GM12878 (cell line): ENCODE results near the gene BICDL2. TPM values are rescaled to one million over a fixed set of nuclear protein-coding genes. Genes with fewer than 3 reads are reported as not detected.

ENCODE experiments used
- CREB1 ChIP-seq: IDR thresholded peaks from 2 replicates; pipeline ENCODE4 v1.6.1; 2012; ENCODE audit warnings: low read depth, mild to moderate bottlenecking, inconsistent platforms
- FOXM1 ChIP-seq: IDR thresholded peaks from 2 replicates; pipeline ENCODE4 v1.6.1; 2012; ENCODE audit warnings: low read depth, mild to moderate bottlenecking, inconsistent platforms, low read length, moderate library complexity
- GABPA ChIP-seq: IDR thresholded peaks from 2 replicates; pipeline ENCODE4 v1.6.1; 2014; ENCODE audit warnings: antibody characterized with exemption, low read depth, mild to moderate bottlenecking, inconsistent platforms
- KAT2A ChIP-seq: conservative IDR thresholded peaks from 2 replicates; pipeline ENCODE4 v1.6.1; 2011; ENCODE audit warnings: low read depth, low read length; ENCODE audit not compliant: control insufficient read depth
- KLF5 ChIP-seq: fragments of 450-650 bp; IDR thresholded peaks from 2 replicates; pipeline ENCODE4 v1.6.1; 2014; ENCODE audit warnings: mild to moderate bottlenecking; ENCODE audit not compliant: partially characterized antibody
- MXI1 ChIP-seq: fragments of 150-350 bp; IDR thresholded peaks from 2 replicates; pipeline ENCODE4 v1.6.1; 2011; ENCODE audit warnings: low read depth, mild to moderate bottlenecking, inconsistent platforms, low read length, improper control_type of control experiment
- NR2C2 ChIP-seq: IDR thresholded peaks from 2 replicates; pipeline ENCODE4 v1.6.1; 2011; ENCODE audit warnings: borderline replicate concordance, low read depth; ENCODE audit not compliant: control insufficient read depth, insufficient read length
- SIN3A ChIP-seq: IDR thresholded peaks from 2 replicates; pipeline ENCODE4 v1.6.1; 2012; ENCODE audit warnings: low read depth, low read length, improper control_type of control experiment
- SRF ChIP-seq, 2 experiments: IDR thresholded peaks; 2 replicates each; pipeline ENCODE4 v1.6.1; 2011; ENCODE audit warnings: low read depth in 2 of 2, low read length in 2 of 2, mild to moderate bottlenecking in 1 of 2, moderate library complexity in 1 of 2
- TAF1 ChIP-seq: IDR thresholded peaks from 2 replicates; pipeline ENCODE4 v1.6.1; 2011; ENCODE audit warnings: mild to moderate bottlenecking, low read depth, low read length, borderline replicate concordance
- TARDBP ChIP-seq: IDR thresholded peaks from 2 replicates; pipeline ENCODE4 v1.6.1; 2016; ENCODE audit warnings: borderline replicate concordance
- TCF3 ChIP-seq: IDR thresholded peaks from 2 replicates; pipeline ENCODE4 v1.6.1; 2012; ENCODE audit warnings: low read depth, mild to moderate bottlenecking, low read length, borderline replicate concordance; ENCODE audit not compliant: insufficient read depth
- USF2 ChIP-seq: IDR thresholded peaks from 2 replicates; pipeline ENCODE4 v1.6.1; 2011; ENCODE audit warnings: low read depth, low read length, improper control_type of control experiment, borderline replicate concordance
- ZBTB11 ChIP-seq: fragments of 450-650 bp; formaldehyde crosslinking; IDR thresholded peaks from 2 replicates; pipeline ENCODE4 v1.5.0; 2022; ENCODE audit warnings: mild to moderate bottlenecking, missing genetic modification characterization
- ZSCAN29 ChIP-seq: fragments of 450-650 bp; IDR thresholded peaks from 2 replicates; pipeline ENCODE4 v1.6.1; 2017; ENCODE audit warnings: mild to moderate bottlenecking, moderate library complexity
- ZZZ3 ChIP-seq: IDR thresholded peaks from 2 replicates; pipeline ENCODE4 v1.6.1; 2011; ENCODE audit warnings: low read depth; ENCODE audit not compliant: control insufficient read depth, insufficient read length
- polyA plus RNA-seq, 11 experiments: library from polyadenylated mRNA; depleted of rRNA in 4 of 11; unstranded in 6 of 11; stranded (reverse) in 5 of 11; fragments of >200 nt; fragmentation: Nextera tagmentation in 4 of 11; fragmentation: Illumina TruSeq in 1 of 11; extraction: Ambion mirVana in 4 of 11; extraction: Trizol in 1 of 11; gene quantifications; 1 replicate in 1 of 11; 2 replicates in 10 of 11; pipeline versions ENCODE4 v1.2.1 to v1.2.3, GENCODE V29; 2011 to 2016; ENCODE audit warnings: inconsistent platforms in 2 of 11, missing spikeins in 2 of 11, low read depth in 1 of 11
- total RNA-seq, 4 experiments: library from RNA; depleted of rRNA in 3 of 4; stranded (reverse); fragments of >200 nt in 3 of 4; fragmentation: Illumina TruSeq in 1 of 4; extraction: Trizol in 1 of 4; gene quantifications; 2 replicates each; pipeline versions ENCODE4 v1.2.1 to v1.2.3, GENCODE V29; 2013 to 2021
- TF ChIP-seq, protein P1 (sequence below): fragments of 450-650 bp; IDR thresholded peaks from 2 replicates; pipeline ENCODE4 v1.6.1; 2017; ENCODE audit warnings: mild to moderate bottlenecking, moderate library complexity
- TF ChIP-seq, protein P2 (sequence below): IDR thresholded peaks from 2 replicates; pipeline ENCODE4 v1.6.1; 2011; ENCODE audit warnings: low read depth, mild to moderate bottlenecking, low read length, moderate library complexity, borderline replicate concordance; ENCODE audit errors: extremely low read depth
- TF ChIP-seq, protein P3 (sequence below): fragments of 450-650 bp; IDR thresholded peaks from 2 replicates; pipeline ENCODE4 v1.6.1; 2016; ENCODE audit warnings: mild to moderate bottlenecking

Gene BICDL2
- total and polyA plus RNA-seq, 10 of the 15 experiments (the other 5 are each of a cell fraction or from before 2014, with no cell fraction given): not detected

DNA sequence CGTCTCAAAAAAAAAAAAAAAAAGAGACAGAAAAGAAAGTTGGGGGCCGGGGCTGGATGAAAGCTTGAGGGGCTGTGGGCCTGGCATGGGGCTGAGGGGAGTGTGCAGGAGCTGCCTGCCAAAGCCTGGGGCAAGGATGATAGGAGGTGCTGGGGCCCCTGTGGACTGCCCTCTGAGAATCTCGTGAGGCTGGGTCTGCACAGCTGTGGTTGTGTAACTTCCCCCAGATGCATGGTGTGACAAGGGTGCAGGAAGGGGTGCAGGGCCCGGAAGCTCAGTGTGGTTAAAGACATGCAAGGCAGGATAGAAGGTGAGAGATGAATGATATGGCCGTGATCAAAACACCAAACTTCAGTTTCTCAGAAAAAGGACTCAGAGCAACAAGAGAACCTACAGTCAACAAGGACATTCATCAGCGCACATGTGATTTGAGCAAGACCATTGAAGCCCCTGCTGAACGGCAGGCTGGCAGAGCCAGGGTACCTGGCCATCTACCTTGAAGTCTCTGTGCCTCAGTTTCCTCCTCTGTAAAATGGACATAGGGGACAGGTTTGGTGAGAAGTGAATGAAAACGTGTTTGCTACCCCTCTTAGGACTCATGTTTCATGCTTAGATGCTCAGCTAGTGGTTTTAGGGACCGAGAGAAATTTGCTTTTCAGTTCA, 38.2 kb upstream of the BICDL2 start (continued):
- TF ChIP-seq ZBTB11 (CRISPR knock-in tag) (no peak), TARDBP (no peak; the same call in 1 of the 2 replicates), TAF1 (peak; percentile 44; the same call in 1 of the 2 replicates), TCF3 (peak; percentile 92), CREB1 (0 out of 2 replicates have a peak, but pooled peaks have one; percentile 32), KLF5 (no peak), SIN3A (no peak), NR2C2 (no peak), KAT2A (no peak), FOXM1 (peak; percentile 56; the same call in 1 of the 2 replicates), ZSCAN29 (no peak), USF2 (no peak), SRF (IDR thresholded peaks at IDR 0.05; ENCODE audit: low read depth in 2 of 2, low read length in 2 of 2) (no peak), ZZZ3 (no peak), GABPA (no peak), MXI1 (no peak)
- TF ChIP-seq, protein P1, sequence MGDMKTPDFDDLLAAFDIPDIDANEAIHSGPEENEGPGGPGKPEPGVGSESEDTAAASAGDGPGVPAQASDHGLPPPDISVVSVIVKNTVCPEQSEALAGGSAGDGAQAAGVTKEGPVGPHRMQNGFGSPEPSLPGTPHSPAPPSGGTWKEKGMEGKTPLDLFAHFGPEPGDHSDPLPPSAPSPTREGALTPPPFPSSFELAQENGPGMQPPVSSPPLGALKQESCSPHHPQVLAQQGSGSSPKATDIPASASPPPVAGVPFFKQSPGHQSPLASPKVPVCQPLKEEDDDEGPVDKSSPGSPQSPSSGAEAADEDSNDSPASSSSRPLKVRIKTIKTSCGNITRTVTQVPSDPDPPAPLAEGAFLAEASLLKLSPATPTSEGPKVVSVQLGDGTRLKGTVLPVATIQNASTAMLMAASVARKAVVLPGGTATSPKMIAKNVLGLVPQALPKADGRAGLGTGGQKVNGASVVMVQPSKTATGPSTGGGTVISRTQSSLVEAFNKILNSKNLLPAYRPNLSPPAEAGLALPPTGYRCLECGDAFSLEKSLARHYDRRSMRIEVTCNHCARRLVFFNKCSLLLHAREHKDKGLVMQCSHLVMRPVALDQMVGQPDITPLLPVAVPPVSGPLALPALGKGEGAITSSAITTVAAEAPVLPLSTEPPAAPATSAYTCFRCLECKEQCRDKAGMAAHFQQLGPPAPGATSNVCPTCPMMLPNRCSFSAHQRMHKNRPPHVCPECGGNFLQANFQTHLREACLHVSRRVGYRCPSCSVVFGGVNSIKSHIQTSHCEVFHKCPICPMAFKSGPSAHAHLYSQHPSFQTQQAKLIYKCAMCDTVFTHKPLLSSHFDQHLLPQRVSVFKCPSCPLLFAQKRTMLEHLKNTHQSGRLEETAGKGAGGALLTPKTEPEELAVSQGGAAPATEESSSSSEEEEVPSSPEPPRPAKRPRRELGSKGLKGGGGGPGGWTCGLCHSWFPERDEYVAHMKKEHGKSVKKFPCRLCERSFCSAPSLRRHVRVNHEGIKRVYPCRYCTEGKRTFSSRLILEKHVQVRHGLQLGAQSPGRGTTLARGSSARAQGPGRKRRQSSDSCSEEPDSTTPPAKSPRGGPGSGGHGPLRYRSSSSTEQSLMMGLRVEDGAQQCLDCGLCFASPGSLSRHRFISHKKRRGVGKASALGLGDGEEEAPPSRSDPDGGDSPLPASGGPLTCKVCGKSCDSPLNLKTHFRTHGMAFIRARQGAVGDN: peak; percentile 74
- TF ChIP-seq, protein P2, sequence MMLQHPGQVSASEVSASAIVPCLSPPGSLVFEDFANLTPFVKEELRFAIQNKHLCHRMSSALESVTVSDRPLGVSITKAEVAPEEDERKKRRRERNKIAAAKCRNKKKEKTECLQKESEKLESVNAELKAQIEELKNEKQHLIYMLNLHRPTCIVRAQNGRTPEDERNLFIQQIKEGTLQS: no peak
- TF ChIP-seq, protein P3, sequence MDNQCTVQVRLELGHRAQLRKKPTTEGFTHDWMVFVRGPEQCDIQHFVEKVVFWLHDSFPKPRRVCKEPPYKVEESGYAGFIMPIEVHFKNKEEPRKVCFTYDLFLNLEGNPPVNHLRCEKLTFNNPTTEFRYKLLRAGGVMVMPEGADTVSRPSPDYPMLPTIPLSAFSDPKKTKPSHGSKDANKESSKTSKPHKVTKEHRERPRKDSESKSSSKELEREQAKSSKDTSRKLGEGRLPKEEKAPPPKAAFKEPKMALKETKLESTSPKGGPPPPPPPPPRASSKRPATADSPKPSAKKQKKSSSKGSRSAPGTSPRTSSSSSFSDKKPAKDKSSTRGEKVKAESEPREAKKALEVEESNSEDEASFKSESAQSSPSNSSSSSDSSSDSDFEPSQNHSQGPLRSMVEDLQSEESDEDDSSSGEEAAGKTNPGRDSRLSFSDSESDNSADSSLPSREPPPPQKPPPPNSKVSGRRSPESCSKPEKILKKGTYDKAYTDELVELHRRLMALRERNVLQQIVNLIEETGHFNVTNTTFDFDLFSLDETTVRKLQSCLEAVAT: 0 out of 2 replicates have a peak, but pooled peaks have one; percentile 37
